HEK293 (cell line): ENCODE data around the gene ADAMTS14.

Experiments
- CTCF ChIA-PET: fragments of 350-600 bp; formaldehyde crosslinking; extraction: SDS; loops from one replicate; lab custom pipeline; 2021; ENCODE audit warnings: antibody characterized with exemption; lab: Yijun Ruan, JAX
- POLR2A ChIA-PET: fragments of 300-600 bp; formaldehyde crosslinking; extraction: SDS; loops from one replicate; lab custom pipeline; 2020; ENCODE audit warnings: antibody characterized with exemption, inconsistent platforms; lab: Yijun Ruan, JAX
- H3K27ac ChIP-seq: fragments of 200-500 bp; sonication (Bioruptor generic); 2 replicates; pipeline ENCODE4 v1.5.1; 2014; ENCODE audit warnings: low read depth, low read length, control low read depth, inconsistent platforms; ENCODE audit errors: extremely low read depth
- H3K36me3 ChIP-seq, 2 experiments: fragments of 200-500 bp in 1 of 2; sonication (Bioruptor generic) in 1 of 2; 1 replicate in 1 of 2; 2 replicates in 1 of 2; pipeline ENCODE4 v1.5.1; 2014 to 2017; ENCODE audit warnings: inconsistent platforms in 2 of 2, low read length in 2 of 2; ENCODE audit not compliant: control insufficient read depth in 2 of 2, insufficient read depth in 1 of 2
- H3K4me1 ChIP-seq: fragments of 200-500 bp; sonication (Bioruptor generic); 2 replicates; pipeline ENCODE4 v1.5.1; 2014; ENCODE audit warnings: mild to moderate bottlenecking, low read length, inconsistent platforms; ENCODE audit not compliant: control insufficient read depth, insufficient read depth
- H3K4me3 ChIP-seq: 2 replicates; pipeline ENCODE4 v1.5.1; 2011; ENCODE audit warnings: low read depth, mild to moderate bottlenecking, control low read depth, low read length, moderate library complexity
- H3K9me3 ChIP-seq: fragments of 200-500 bp; sonication (Bioruptor generic); 2 replicates; pipeline ENCODE4 v1.5.1; 2014; ENCODE audit warnings: low read depth, low read length, inconsistent platforms; ENCODE audit not compliant: control insufficient read depth, insufficient read depth
- FEZF1 ChIP-seq: fragments of 450-650 bp; formaldehyde crosslinking; IDR thresholded peaks from 2 replicates; pipeline ENCODE4 v1.5.1; 2016; ENCODE audit warnings: missing biosample characterization, missing genetic modification characterization
- GLIS1 ChIP-seq: fragments of 450-650 bp; formaldehyde crosslinking; IDR thresholded peaks from 2 replicates; pipeline ENCODE4 v1.5.1; 2016; ENCODE audit warnings: missing biosample characterization, missing genetic modification characterization
- HOXC10 ChIP-seq: sonication (generic); formaldehyde crosslinking; IDR thresholded peaks from 2 replicates; pipeline ENCODE4 v1.8.1; 2023; ENCODE audit warnings: mild to moderate bottlenecking, missing genetic modification reagents
- KLF1 ChIP-seq: fragments of 450-650 bp; formaldehyde crosslinking; IDR thresholded peaks from 2 replicates; pipeline ENCODE4 v1.5.1; 2016; ENCODE audit warnings: missing biosample characterization, missing genetic modification characterization
- PATZ1 ChIP-seq: fragments of 450-650 bp; formaldehyde crosslinking; IDR thresholded peaks from 2 replicates; pipeline ENCODE4 v1.5.1; 2016; ENCODE audit warnings: missing biosample characterization, missing genetic modification characterization
- PRDM2 ChIP-seq: fragments of 450-650 bp; formaldehyde crosslinking; IDR thresholded peaks from 2 replicates; pipeline ENCODE4 v1.5.1; 2016; ENCODE audit warnings: missing biosample characterization, missing genetic modification characterization, borderline replicate concordance
- SETDB1 ChIP-seq: IDR thresholded peaks from one replicate; pipeline ENCODE4 v1.6.1; 2017; ENCODE audit warnings: mild to moderate bottlenecking, low read length, moderate library complexity, mixed read lengths; ENCODE audit not compliant: insufficient read length
- WT1 ChIP-seq: fragments of 450-650 bp; formaldehyde crosslinking; IDR thresholded peaks from 2 replicates; pipeline ENCODE4 v1.5.1; 2016; ENCODE audit warnings: missing biosample characterization, missing genetic modification characterization
- ZBTB20 ChIP-seq: fragments of 450-650 bp; formaldehyde crosslinking; IDR thresholded peaks from 2 replicates; pipeline ENCODE4 v1.5.1; 2016; ENCODE audit warnings: missing biosample characterization, missing genetic modification characterization
- ZBTB21 ChIP-seq: fragments of 450-650 bp; formaldehyde crosslinking; IDR thresholded peaks from 2 replicates; pipeline ENCODE4 v1.5.1; 2017; ENCODE audit warnings: missing biosample characterization, missing genetic modification characterization
- ZBTB48 ChIP-seq: fragments of 450-650 bp; formaldehyde crosslinking; IDR thresholded peaks from 2 replicates; pipeline ENCODE4 v1.5.1; 2016; ENCODE audit warnings: missing biosample characterization, missing genetic modification characterization
- ZNF146 ChIP-seq: fragments of 450-650 bp; formaldehyde crosslinking; IDR thresholded peaks from 2 replicates; pipeline ENCODE4 v1.5.1; 2016; ENCODE audit warnings: missing biosample characterization, missing genetic modification characterization
- ZNF18 ChIP-seq: fragments of 450-650 bp; formaldehyde crosslinking; IDR thresholded peaks from 2 replicates; pipeline ENCODE4 v1.5.1; 2016; ENCODE audit warnings: missing biosample characterization, missing genetic modification characterization
- ZNF2 ChIP-seq: fragments of 450-650 bp; formaldehyde crosslinking; IDR thresholded peaks from 2 replicates; pipeline ENCODE4 v1.5.1; 2016; ENCODE audit warnings: missing biosample characterization, missing genetic modification characterization
- ZNF266 ChIP-seq: fragments of 450-650 bp; formaldehyde crosslinking; IDR thresholded peaks from 2 replicates; pipeline ENCODE4 v1.5.1; 2016; ENCODE audit warnings: missing biosample characterization, missing genetic modification characterization, low read depth
- ZNF280D ChIP-seq: fragments of 450-650 bp; formaldehyde crosslinking; IDR thresholded peaks from 2 replicates; pipeline ENCODE4 v1.5.1; 2016; ENCODE audit warnings: missing biosample characterization, missing genetic modification characterization
- ZNF324 ChIP-seq: fragments of 450-650 bp; formaldehyde crosslinking; IDR thresholded peaks from 2 replicates; pipeline ENCODE4 v1.5.1; 2016; ENCODE audit warnings: missing biosample characterization, missing genetic modification characterization
- ZNF335 ChIP-seq: fragments of 450-650 bp; formaldehyde crosslinking; conservative IDR thresholded peaks from 2 replicates; pipeline ENCODE4 v1.5.1; 2016; ENCODE audit warnings: missing biosample characterization, missing genetic modification characterization
- ZNF426 ChIP-seq: fragments of 450-650 bp; formaldehyde crosslinking; IDR thresholded peaks from 2 replicates; pipeline ENCODE4 v1.5.1; 2017; ENCODE audit warnings: missing biosample characterization, missing genetic modification characterization, mild to moderate bottlenecking, inconsistent platforms, moderate library complexity
- ZNF654 ChIP-seq: fragments of 450-650 bp; formaldehyde crosslinking; IDR thresholded peaks from 2 replicates; pipeline ENCODE4 v1.5.1; 2016; ENCODE audit warnings: low read depth, missing biosample characterization, missing genetic modification characterization
- ZXDB ChIP-seq: fragments of 450-650 bp; formaldehyde crosslinking; IDR thresholded peaks from 2 replicates; pipeline ENCODE4 v1.5.1; 2016; ENCODE audit warnings: missing biosample characterization, missing genetic modification characterization

ADAMTS14 gene

GRCh38 chr10:70809011-70809611 is 136.8 kb downstream of the ADAMTS14 start (continued):
- TF ChIP-seq ZNF654 (tag by site-specific recombination) (no peak), SETDB1 (no peak), ZBTB21 (tag by site-specific recombination) (no peak), KLF1 (tag by site-specific recombination) (no peak), HOXC10 (CRISPR knock-in tag) (no peak)

- CTCF ChIA-PET = interaction anchor here (0.7 kb wide), 1 partner anchor 251 kb away, joined by 3 read pairs; no protein-coding TSS in a partner anchor
- no peaks in the 10 kb centered on the region for H3K36me3 ChIP-seq
- TF ChIP-seq ZNF18 (no peak), GLIS1 (no peak), ZBTB20 (tag by site-specific recombination) (0 out of 2 replicates have a peak, but pooled peaks have one; percentile 20), ZNF280D (tag by site-specific recombination) (no peak), PATZ1 (tag by site-specific recombination) (no peak)
- H3K4me3 ChIP-seq = no peak overlapping the region
- H3K4me1 ChIP-seq = no peaks in the 10 kb centered on the region
- POLR2A ChIA-PET = interaction anchor here (0.6 kb wide), 2 partner anchors 112 to 617 kb away, joined by 3 read pairs; no protein-coding TSS in a partner anchor
- no peak overlapping the region for H3K27ac ChIP-seq
- H3K9me3 ChIP-seq = no peaks in the 10 kb centered on the region
These were observed 137.4 kb downstream of the ADAMTS14 start for GRCh38 chr10:70809726-70810125.

GRCh38 chr10:70810967-70811366 is 138.7 kb downstream of the ADAMTS14 start:
- Histone ChIP-seq H3K9me3 (no peaks in the 10 kb centered on the region), H3K27ac (no peak overlapping the region), H3K36me3 (no peaks in the 10 kb centered on the region), H3K4me1 (no peaks in the 10 kb centered on the region), H3K4me3 (no peak overlapping the region)
- POLR2A ChIA-PET = no interaction called here
- CTCF ChIA-PET = interaction anchor here (1.1 kb wide), 1 partner anchor 92 kb away, joined by 4 read pairs; no protein-coding TSS in a partner anchor
- TF ChIP-seq WT1 = no peak
- no peak for TF ChIP-seq ZNF146 (tag by site-specific recombination)
- TF ChIP-seq ZNF266 (tag by site-specific recombination) = no peak
- TF ChIP-seq PRDM2 (tag by site-specific recombination) = no peak
- no peak for TF ChIP-seq ZNF426
- TF ChIP-seq FEZF1 = no peak
- TF ChIP-seq ZNF335 (tag by site-specific recombination) = no peak
- no peak for TF ChIP-seq ZNF654 (tag by site-specific recombination)
- no peak for TF ChIP-seq ZNF324
- TF ChIP-seq ZBTB48 (tag by site-specific recombination) = no peak
- TF ChIP-seq ZXDB (tag by site-specific recombination) = no peak
- no peak for TF ChIP-seq ZNF2 (tag by site-specific recombination)
